HFF-Myc (cell line): Measurements from ENCODE around the gene CMTR1.

Source experiments
- DNase-seq: peaks from one replicate; pipeline ENCODE4 v3.0.0-alpha.2; 2011; ENCODE audit warnings: low read depth; ENCODE audit errors: extremely low read depth
- H3K4me3 ChIP-seq: replicated peaks from 2 replicates; pipeline ENCODE4 v1.5.1; 2011; ENCODE audit warnings: low read depth, mild to moderate bottlenecking, control low read depth, low read length
- TF ChIP-seq, protein P1 (sequence below): IDR thresholded peaks from 2 replicates; pipeline ENCODE4 v1.5.1; 2012; ENCODE audit warnings: mild to moderate bottlenecking, low read depth, low read length, control low read depth; ENCODE audit errors: missing control alignments

Gene CMTR1

DNA sequence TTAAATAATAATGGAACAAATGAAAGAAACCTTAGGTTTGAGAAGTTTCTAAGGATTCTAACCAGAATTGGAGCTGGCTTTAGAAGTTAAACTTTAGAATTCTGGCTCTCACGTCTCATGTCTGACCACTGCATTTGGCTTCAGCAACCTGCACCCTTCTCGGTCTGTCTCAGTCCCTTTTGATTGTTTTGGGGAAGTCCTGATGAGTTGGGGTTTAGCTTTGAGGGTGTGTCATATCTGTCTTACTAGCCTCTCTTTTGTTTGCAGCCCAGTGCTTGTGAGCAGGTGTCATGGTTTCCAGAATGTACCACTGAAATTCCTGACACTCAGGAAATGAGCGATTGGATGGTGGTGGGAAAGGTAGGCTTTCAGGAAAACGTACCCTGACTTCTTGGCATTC is 17.0 kb downstream of the CMTR1 start:
- H3K4me3 ChIP-seq: no peak overlapping the region
- TF ChIP-seq, protein P1, sequence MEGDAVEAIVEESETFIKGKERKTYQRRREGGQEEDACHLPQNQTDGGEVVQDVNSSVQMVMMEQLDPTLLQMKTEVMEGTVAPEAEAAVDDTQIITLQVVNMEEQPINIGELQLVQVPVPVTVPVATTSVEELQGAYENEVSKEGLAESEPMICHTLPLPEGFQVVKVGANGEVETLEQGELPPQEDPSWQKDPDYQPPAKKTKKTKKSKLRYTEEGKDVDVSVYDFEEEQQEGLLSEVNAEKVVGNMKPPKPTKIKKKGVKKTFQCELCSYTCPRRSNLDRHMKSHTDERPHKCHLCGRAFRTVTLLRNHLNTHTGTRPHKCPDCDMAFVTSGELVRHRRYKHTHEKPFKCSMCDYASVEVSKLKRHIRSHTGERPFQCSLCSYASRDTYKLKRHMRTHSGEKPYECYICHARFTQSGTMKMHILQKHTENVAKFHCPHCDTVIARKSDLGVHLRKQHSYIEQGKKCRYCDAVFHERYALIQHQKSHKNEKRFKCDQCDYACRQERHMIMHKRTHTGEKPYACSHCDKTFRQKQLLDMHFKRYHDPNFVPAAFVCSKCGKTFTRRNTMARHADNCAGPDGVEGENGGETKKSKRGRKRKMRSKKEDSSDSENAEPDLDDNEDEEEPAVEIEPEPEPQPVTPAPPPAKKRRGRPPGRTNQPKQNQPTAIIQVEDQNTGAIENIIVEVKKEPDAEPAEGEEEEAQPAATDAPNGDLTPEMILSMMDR: no peak
- DNase-seq: no peak

DNA sequence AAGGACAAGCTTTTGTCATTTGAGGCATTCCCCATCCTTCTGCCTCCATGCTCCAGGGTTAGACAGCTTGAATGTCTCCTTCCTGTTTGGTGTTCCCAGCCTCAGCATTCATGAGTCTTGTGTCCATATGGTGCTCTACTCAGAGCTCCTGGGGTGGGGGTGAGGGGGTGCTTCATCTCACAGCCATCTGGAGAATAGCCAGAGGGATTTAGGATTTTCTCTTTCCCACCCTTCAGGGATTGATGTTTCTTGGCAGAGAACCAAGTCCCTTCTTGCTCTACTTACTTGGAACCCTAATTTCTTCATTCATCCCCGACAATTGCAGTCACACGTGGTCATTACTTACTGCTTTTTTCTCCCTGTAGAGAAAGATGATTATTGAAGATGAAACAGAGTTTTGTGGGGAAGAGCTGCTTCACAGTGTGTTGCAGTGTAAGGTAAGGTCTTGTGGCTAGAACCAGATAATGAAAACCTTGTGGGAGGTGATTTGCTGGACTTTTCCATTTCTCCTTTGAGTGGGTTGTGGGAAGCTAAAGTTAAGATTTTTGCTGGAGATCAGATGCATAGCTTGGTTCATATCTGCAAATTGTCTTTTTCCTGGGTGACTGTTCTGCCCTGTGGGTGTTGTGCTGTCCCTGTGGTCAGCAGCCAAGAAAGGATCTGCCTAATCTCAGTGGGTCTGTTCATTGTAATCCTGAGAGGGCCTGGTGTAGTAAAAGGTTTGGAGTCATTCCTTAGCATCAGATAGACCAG is 18.6 kb downstream of the CMTR1 start:
- H3K4me3 ChIP-seq: no peak overlapping the region
- no peak for DNase-seq
- TF ChIP-seq, protein P1: no peak

- H3K4me3 ChIP-seq: no peak overlapping the region
- no peak for DNase-seq
- TF ChIP-seq, protein P1: no peak
Measured at GRCh38 chr6:37452522-37452921, 19.5 kb downstream of the CMTR1 start.

DNA sequence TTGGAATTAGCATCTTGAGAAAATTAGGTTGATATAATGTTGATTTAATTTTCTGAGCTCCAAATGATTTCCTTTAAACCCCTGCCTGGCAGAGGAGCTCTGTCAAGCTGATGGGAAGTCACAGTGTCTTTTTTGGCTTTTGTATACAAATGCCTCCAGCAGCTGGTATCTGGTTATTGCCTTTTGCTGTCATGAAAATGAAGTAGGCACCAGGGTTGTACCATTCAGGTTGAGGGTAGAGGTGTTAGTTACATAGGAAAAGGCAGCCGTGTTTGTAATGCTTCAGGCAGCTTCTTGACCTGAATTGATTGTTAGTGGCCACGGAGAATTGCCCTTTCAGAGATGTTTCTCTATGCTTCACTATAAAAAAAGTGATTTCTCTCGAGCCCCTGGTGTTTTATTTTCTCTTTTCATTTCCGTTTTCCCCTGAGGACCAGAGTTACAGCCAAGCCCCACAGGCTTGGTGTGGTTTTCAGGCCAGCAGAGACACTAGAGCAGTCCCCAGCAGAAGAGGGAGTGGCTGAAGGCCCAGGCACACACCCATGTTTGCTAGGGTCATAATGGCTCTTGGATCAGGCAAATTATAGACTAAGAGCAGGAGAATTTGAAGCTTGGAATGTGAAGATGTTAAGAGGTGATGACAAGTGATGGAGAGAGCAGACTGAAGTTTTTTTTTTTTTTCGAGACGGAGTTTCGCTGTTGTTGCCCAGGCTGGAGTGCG is 21.6 kb downstream of the CMTR1 start:
- TF ChIP-seq, protein P1: no peak
- DNase-seq: no peak
- no peak overlapping the region for H3K4me3 ChIP-seq

DNA sequence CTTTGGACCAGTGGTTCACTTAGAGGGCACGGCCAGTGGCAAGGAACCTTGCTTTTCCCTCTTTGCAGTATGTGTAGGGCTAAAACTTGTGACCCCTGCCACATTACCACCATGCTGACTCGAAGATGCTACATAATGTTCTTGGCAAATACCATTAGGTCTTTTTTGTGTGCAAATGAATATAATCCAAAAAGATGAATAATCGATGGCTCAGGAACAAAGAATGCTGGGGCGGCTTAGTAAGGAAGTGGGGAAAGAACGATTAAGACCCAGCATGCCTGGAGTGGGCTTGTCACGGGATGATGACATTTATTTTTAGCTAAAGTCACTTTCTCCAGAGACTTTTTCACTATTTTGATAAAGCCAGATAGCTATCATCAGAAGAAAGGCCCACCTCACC is 23.1 kb downstream of the CMTR1 start:
- no peak overlapping the region for H3K4me3 ChIP-seq
- TF ChIP-seq, protein P1: no peak
- no peak for DNase-seq

- DNase-seq: no peak
- H3K4me3 ChIP-seq: no peak overlapping the region
- TF ChIP-seq, protein P1: no peak
Measured at GRCh38 chr6:37456816-37457560, 24.0 kb downstream of the CMTR1 start.
